GM11168 (cell line): Measurements from ENCODE around the gene NCOA6.
"Not testable (repeated sequence)": the region's sequence is repeated elsewhere in the genome, so short reads cannot be mapped to it uniquely, and the experiment has no call there.

Experiments
- in situ Hi-C: fragments of 300-500 bp; cut with MboI; formaldehyde crosslinking; loops from one replicate; pipeline ENCODE4 v1.12.0; 2022; ENCODE audit warnings: low sequenced_read_pairs; ENCODE audit not compliant: unreplicated experiment

NCOA6 gene

DNA sequence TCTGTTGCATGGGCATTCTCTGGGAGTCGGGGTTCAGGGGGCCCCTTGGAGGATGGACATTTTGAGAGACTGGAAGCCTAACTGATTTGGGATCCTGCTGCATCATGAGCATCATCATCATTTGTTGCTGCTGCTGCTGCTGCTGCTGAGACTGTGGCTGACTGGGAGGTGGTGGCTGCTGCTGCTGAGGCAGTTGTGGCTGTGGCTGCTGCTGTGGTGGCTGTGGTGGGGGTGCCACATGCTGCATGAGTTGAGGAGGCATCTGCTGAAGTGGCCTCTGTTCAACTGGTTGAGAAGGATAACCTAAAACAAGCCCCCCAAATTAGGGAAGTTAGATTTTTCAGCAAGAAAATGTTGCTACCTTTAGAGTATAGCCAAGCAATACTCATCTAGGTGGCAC, 82.4 kb downstream of the NCOA6 start:
- in situ Hi-C loops, result no loop called here

DNA sequence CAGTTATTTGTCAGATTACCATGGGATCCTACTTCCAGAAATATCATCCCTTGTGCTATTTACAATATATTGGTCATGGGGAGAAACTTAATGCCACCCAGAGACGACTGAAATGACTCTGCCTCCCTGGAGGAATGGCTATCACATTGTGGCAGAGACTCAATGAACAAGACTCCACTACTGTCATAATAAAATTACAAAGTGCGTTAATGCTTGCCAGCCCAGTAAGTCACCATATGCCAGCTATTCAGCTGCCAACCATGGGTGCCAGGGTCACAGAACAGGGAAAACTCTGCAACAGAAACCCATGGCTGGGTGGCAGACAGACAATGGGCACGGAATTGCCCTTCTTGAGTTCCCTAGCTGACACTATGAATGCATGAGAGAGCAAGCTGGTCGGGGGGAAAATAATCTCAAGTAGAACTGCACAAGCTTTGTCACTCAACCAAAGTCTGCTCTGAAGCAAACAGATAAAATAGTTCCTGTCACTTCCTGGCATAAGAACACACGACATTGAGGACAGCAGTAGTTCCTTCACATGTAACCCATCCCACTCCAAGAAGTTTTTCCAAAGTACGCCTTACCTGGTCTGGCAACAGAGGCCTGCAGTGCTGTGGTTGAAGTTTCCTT, 89.2 kb downstream of the NCOA6 start:
- in situ Hi-C loops, result no loop called here

DNA sequence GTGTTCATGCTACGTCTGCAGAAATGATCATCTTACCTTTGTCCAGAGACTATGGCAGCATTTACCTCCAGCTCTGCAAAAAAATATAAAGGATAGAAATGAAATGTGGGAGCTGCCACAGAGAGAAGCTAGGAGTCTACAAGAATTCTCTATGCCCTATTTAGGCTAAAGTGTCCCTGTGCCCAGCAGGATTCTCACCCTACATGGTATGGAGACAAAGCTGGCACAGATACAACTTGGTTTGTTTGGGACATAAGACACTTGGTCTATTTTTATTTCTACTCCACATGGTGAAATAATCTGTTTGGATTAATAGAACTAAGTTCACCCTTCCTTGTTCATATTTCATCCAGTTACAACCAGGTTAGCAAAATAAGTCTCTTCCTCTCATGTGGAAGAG, 92.9 kb downstream of the NCOA6 start:
- in situ Hi-C loops, result no loop called here

DNA sequence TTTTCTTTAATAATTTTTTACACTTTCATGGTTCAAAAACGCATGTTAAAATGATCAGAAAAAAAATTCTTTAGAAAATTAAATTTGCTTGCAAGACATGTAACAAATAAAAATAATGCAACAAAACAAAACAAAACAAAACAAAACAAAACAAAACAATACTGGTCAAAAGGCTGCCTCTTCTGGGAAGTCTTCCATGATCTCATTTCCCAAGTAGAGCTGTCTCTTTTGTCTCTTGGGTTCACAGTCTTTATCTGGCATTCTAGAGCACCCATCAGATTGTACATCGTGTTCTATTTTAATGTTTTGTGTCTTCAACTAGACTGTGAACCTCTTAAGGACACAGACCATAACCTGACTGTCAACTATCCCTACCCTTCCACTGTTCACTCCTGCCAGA, 96.0 kb downstream of the NCOA6 start:
- in situ Hi-C loops, result no loop called here

DNA sequence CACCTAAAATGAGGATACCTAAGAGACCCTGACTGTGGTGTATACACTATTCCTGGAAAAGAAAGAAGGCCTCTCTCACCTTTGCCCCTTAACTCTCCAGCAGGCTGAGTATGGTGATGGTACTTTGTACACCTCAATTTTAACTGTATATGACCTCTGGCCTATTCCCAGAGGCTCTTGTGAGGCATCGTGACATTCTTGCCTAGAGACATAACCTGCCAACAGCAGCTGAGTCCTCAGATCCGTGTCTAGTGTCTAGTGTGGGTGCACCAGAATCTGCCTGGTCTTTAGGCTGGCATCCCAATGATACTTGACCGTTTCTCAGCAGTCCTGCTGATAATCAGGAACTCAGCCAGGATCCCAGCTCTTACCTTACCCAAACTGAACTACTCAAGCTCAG, 101.3 kb downstream of the NCOA6 start:
- in situ Hi-C loops, result no loop called here

DNA sequence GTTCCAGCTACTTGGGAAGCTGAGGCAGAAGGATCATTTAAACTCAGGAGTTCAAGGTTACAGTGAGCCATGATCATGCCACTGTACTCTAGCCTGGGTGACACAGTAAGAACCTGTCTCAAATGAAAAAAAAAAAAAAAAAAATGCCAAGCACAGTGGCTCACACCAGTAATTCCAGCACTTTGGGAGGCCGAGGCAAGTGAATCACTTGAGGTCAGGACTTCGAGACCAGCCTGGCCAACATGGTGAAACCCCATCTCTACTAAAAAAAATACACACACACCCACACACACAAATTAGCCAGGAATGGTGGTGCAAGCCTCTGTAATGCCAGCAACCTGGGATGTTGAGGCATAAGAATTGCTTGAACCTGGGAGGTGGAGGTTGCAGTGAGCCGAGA, 102.9 kb downstream of the NCOA6 start:
- in situ Hi-C loops, result not testable (repeated sequence)

DNA sequence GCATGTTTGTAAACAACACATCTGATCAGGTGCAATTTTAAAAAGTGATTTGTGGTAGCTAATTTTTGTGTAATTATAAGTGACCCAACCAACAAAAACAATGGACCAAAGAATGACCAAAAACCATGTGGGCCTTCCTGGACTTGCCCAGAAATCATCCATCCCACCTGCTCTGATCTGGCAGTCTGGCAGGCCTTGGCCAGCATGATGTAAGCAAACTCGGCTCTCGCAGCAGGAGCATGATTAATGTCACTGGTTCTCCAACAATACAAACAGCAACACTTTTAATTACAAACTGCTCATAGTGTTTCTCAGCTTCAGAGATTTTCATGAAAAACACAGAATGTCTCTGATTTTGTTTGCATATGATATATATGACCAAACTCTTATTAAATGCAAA, 105.2 kb downstream of the NCOA6 start:
- in situ Hi-C loops, result no loop called here

DNA sequence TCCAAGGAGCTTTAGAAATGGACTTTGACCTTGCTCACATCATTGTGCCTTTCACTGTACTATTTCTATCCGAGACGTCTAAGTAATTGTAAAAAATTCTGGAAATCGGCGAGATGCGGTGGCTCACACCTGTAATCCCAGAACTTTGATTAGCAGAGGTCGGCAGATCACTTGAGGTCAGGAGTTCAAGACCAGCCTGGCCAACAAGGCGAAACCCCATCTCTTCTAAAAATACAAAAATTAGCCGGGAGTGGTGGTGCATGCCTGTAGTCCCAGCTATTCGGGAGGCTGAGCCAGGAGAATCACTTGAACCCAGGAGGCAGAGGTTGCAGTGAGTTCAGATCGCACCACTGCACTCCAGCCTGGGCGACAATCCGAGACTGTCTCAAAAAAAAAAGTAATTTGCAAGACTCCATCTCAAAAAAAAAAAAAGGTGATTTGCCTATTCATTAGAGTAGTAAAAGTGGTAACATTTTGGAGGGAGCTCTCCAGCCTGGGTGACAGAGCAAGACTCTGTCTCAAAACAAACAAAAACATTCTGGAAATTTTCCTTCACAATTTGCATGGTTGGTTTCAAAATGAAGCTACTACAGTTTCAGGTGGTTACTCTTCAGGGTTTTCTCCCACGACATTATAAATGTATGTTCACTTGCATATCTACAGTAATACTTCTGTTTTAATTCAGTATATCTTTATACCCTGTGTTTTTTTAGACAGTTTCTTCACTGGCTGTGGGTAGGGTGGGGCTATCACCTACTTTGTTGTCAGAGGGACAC, 106.0 kb downstream of the NCOA6 start:
- in situ Hi-C loops, result not testable (repeated sequence)

DNA sequence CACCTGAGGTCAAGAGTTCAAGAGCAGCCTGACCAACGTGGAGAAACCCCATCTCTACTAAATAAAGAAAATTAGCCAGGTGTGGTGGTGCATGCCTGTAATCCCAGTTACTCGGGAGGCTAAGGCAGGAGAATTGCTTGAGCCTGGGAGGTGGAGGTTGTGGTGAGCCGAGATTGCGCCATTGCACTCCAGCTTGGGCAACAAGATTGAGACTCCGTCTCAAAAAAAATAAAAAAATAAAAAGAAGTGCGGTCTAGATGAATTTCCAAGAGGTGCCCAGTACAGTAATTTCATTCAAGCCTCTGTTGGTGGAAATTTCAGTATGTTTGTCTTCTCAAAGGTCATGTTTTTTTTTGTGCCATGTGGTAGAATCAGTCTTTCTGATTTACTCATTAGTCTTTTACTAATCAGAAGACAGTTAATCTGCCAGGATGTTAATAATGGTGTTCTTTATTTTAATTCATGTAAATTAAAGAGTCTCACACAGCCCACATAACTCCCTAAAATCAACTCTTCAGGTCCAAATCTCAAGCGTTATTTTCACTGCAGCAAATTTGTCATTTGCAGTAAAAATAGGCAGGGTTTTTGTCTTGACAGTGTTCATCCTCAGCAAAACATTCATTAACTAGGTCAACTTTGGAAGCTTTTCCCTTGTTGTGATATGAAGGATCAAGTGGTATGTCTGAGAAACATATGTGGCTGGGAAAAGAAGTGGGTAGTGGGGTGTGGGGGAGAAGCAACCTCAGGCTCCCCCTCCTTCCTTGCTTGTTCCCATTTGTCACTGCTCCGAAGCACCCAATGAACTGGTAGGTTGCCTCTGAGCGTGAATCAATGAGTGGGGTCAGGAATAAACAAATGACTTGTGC, 108.0 kb downstream of the NCOA6 start:
- in situ Hi-C loops, result no loop called here

DNA sequence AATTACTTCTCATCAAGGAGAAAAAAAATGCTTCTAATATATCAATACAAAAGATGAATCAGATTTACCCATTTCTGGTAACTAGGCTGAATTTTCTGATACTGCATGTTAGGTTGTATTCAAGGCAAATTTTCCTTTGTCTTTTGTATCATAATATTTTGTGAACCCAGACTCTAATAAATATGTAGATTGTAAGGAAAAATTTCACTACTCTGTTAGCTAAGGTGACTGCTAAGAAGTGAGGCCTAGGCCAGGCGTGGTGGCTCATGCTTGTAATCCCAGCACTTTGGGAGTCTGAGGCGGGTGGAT, 108.6 kb downstream of the NCOA6 start:
- in situ Hi-C loops, result no loop called here

DNA sequence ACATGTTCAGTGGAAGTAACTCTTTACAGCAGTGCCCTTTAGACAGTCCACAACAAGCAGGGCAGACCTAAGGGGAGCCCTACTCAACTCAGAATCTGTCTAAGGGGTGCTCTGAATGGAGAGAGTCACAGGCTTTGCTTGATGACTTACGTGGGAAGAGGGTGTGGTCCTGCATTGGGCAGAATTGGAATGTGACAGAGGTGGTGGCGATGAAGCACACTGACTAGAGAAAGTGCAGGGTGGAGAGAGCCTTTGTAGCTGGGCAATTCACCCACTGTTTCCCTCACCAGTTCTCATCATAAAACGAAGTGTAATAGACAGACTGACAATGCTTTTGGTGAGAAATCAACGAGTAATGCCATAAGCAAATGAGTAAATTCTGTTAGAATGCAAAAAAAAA, 110.1 kb downstream of the NCOA6 start:
- in situ Hi-C loops, result no loop called here

DNA sequence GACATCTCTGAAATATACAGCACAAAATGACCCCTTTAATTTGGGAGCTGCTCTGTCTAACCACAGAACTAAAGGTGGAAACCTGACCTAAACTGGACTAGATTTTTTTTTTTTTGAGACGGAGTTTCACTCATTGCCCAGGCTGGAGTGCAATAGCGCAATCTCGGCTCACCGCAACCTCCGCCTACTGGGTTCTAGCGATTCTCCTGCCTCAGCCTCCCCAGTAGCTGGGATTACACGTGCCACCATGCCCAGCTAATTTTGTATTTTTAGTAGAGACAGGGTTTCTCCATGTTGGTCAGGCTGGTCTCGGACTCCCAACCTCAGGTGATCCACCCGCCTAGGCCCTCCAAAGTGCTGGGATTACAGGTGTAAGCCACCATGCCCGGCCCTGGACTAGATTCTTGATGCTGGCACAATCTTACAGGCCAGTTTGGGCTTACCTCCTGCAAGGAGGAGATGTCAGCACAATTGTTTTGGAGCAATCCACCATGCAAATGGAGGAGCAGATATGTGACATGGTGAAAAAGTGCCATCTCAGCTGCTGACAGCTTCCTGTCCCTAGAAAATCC, 111.4 kb downstream of the NCOA6 start:
- in situ Hi-C loops, result not testable (repeated sequence)

DNA sequence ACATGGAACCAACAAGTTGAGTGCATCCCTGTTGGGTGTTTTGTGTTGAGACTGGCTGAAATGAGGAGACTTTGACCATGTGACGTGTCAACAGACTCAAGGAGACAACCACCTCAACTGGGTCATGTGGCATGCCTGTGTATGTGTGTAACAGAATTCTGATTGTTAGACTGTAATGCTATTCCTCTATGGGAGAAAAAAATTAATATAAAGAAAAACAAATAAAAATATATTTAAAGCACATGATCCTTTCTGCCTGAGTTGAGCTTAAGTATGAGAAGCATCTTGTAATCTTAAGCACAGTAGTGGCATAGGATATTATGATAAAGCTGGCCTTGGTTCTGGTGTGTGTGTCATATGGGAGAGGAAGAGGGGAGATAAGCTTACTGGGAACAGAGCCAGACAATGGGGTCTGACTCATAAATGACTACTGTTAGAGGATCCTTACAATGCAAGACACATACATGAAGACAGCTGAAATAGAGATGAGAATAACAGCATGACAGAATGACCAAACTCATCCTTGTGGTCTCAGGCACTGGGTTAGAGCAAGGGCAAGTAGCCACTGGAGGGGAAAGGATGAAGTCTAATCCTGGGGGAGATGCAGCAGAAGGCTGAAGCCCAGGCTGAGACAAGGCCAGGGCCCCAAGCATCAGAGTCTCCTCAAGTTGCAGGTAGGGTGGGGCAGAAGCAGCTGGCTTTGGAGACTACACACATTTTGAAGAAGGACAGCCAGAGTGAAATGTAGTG, 112.1 kb downstream of the NCOA6 start:
- in situ Hi-C loops, result no loop called here

DNA sequence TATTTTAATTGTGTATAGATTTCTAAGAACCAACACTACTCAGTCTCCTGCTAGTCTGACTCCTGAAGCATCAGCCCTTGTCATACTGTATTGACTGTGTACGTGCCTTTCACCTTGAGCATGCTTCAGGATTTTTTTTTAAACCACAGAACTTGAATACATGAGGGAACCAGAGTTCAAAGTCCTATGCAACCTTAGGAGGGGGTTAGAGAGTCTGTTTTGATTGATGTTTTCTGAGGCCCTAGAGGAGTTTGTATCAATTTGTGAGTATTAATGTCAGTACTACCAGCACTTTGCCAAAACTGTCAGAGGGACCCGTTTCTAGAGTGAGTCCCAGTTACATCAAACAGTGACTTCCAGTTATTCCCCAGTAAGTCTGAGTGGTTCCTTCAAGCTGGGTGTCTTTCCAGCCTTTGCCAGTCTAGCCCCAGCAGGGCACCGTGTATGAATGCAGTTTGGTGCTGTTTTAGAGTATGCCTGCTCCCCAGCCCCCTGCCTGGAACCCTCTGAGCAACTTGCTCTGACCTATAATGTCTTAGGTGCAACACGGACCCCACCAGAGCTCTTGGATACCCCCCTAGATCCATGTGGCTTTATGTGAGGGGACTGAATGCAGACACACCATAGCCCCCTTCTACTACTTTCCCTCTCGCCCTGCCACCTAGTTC, 112.8 kb downstream of the NCOA6 start:
- in situ Hi-C loops, result no loop called here

DNA sequence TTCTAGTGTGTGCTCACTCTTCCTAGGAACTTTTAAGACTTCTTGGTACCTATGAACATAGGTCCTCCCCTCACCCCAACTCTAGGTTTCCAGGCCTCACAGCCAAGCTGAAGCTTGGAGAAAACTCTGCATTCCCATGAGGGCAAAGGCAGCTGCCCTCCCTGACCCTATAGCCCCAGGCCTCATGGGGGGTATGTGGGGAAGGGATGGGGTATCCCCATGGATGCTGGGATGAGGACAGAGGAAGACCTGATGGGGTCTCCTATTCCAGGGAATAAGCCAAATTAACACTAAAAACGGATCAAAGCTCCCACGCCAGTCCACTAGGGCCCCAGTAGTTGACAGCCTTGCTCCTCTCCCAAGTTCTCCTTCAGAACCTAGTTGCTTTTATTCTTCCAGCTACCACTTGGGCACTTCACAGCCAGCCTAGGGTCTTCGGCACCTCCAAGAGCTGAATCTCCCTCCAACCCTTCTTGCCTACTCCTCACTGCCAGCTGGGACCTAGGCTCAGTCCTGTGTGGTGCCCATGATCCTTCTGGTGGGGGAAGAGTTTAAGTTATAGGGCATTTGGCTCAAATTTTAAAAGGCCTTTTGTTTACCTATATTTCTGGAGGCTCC, 113.5 kb downstream of the NCOA6 start:
- in situ Hi-C loops, result no loop called here

DNA sequence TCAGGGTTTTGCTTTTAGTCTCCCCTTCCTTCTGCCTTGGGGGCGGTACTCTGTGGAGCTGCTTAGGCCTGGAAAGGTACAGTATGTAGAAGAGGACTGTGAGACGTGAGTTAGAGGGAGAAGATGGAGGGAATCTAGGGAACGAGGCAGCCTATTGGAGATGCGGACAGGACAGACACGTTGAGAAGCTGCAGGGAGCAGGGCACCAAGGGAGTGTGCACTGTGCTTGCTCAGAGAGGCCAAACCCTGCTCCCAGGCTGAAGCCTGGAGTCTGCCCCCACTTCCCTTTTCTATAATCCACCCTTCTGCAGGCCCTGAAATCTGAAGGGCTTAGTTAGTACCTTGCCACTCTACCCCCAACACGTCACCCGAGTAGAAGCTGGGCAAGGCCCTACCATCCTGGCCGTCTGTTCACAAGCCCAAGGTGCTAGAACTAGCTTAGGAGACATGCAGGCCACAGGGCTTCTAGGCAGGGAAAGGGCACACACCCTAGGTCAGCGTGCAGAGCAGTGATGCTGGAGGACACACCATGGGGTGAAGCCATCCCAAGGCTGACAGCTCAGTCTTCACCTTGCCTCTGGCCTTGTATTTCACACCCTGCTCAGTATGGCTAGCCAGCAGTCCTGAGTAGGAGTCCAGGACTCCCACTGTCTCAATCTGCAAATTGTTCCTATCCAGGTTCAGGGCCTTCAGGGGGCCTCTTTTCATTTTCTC, 114.4 kb downstream of the NCOA6 start:
- in situ Hi-C loops, result no loop called here

DNA sequence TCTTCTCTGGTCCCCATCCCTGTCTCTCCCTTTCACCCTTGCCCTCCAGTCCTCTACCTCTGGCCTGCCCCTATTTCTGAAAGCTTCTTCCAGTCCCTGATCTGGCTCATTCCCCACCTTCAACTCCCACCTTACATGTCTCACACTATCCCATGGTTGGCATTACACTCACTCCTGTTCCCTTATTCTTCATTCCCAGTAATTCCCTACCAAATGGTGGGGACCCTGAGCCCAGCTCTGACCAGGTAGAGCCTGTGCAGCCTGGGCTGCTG, 114.9 kb downstream of the NCOA6 start:
- in situ Hi-C loops, result no loop called here

DNA sequence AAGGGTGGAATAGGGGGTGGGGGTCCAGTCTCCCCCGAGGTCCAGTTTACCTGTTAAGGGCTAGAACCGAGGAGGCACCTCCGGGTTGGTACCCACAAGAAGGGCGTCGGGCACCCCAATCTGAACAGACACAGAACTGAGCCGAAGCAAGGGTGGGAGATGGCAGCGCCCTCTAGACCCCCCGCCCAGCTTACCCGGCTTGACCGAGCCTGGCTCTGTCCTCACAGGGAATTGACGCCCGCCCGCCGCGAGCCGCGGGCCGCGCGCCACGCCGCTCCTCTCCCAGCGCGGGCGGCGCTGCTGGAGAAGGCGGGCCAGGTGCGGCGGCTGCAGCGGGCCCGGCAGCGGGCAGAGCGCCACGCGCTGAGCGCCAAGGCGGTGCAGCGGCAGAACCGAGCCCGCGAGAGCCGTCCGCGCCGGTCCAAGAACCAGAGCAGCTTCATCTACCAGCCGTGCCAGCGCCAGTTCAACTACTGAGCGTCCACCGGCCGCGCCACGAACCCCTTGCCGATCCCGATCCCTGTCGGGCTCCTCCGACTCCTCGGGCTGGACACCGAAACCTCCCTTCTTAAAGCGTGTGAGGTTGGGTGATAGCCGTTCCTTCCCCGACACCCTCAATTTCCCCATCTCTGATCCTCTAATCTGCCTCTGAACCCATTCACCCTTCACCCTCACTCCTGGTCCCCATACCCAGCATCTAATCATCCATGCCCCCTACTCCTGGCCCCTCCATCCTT, 115.5 kb downstream of the NCOA6 start:
- in situ Hi-C loops, result no loop called here
